ENCODE data around the gene TGM3. TPM values are rescaled to one million over a fixed set of nuclear protein-coding genes. Genes with fewer than 3 reads are reported as not detected.

TGM3 gene
- 0.14 TPM for polyA plus RNA-seq (2012; ENCODE audit: insufficient read length, low read depth)

- TF ChIP-seq REST (IDR thresholded peaks at IDR 0.05; ENCODE audit: insufficient read depth in 1 of 2, low read depth in 2 of 2, low read length in 2 of 2) (no peak), FOXP2 (optimal IDR thresholded peaks at IDR 0.05; ENCODE audit: borderline replicate concordance, extremely low read depth, extremely low read length, insufficient read depth) (no peak), TAF1 (IDR thresholded peaks at IDR 0.05; ENCODE audit: borderline replicate concordance, insufficient read depth, low read length) (no peak), POLR2AphosphoS5 (IDR thresholded peaks at IDR 0.05; ENCODE audit: low read depth, low read length) (no peak), SIN3A (IDR thresholded peaks at IDR 0.05; ENCODE audit: borderline replicate concordance, insufficient read depth, low read length) (no peak)
These were observed at the start of gene TGM3 for GRCh38 chr20:2295886-2296515. Gene TGM3 (plus strand): TSS chr20:2296001. CDS start chr20:2296064, 63 bp downstream.

- TF ChIP-seq FOXP2 (optimal IDR thresholded peaks at IDR 0.05; ENCODE audit: borderline replicate concordance, extremely low read depth, extremely low read length, insufficient read depth) (no peak), POLR2AphosphoS5 (IDR thresholded peaks at IDR 0.05; ENCODE audit: low read depth, low read length) (no peak), TAF1 (IDR thresholded peaks at IDR 0.05; ENCODE audit: borderline replicate concordance, insufficient read depth, low read length) (no peak), SIN3A (IDR thresholded peaks at IDR 0.05; ENCODE audit: borderline replicate concordance, insufficient read depth, low read length) (no peak), REST (IDR thresholded peaks at IDR 0.05; ENCODE audit: insufficient read depth in 1 of 2, low read depth in 2 of 2, low read length in 2 of 2) (no peak)
These were observed 49.7 kb upstream of the TGM3 start for GRCh38 chr20:2246069-2246491.

GRCh38 chr20:2248837-2249236 lies 47.0 kb upstream of the TGM3 start:
- TF ChIP-seq TAF1 (IDR thresholded peaks at IDR 0.05; ENCODE audit: borderline replicate concordance, insufficient read depth, low read length) (no peak), POLR2AphosphoS5 (IDR thresholded peaks at IDR 0.05; ENCODE audit: low read depth, low read length) (no peak), FOXP2 (optimal IDR thresholded peaks at IDR 0.05; ENCODE audit: borderline replicate concordance, extremely low read depth, extremely low read length, insufficient read depth) (no peak), SIN3A (IDR thresholded peaks at IDR 0.05; ENCODE audit: borderline replicate concordance, insufficient read depth, low read length) (no peak), REST (IDR thresholded peaks at IDR 0.05; ENCODE audit: insufficient read depth in 1 of 2, low read depth in 2 of 2, low read length in 2 of 2) (no peak)

- TF ChIP-seq POLR2AphosphoS5 (IDR thresholded peaks at IDR 0.05; ENCODE audit: low read depth, low read length) = no peak
- no peak for TF ChIP-seq REST (IDR thresholded peaks at IDR 0.05; ENCODE audit: insufficient read depth in 1 of 2, low read depth in 2 of 2, low read length in 2 of 2)
- TF ChIP-seq FOXP2 (optimal IDR thresholded peaks at IDR 0.05; ENCODE audit: borderline replicate concordance, extremely low read depth, extremely low read length, insufficient read depth) = no peak
- TF ChIP-seq SIN3A (IDR thresholded peaks at IDR 0.05; ENCODE audit: borderline replicate concordance, insufficient read depth, low read length) = no peak
- TF ChIP-seq TAF1 (IDR thresholded peaks at IDR 0.05; ENCODE audit: borderline replicate concordance, insufficient read depth, low read length) = no peak
These were observed 45.9 kb upstream of the TGM3 start for GRCh38 chr20:2249935-2250334.
